HuH-7 (cell line): ENCODE measurements around the gene DKK2.

Source experiments
- DNase-seq: peaks from one replicate; pipeline ENCODE4 v3.0.0; 2011; ENCODE audit warnings: low spot score

Gene DKK2

GRCh38 chr4:107017443-107018343 is 18.4 kb downstream of the DKK2 start:
- no peak for DNase-seq

- no peak for DNase-seq
Observed at GRCh38 chr4:107011312-107011711, 24.8 kb downstream of the DKK2 start.

GRCh38 chr4:107009196-107009968 is 26.7 kb downstream of the DKK2 start:
- DNase-seq = no peak

- DNase-seq = no peak
Observed at GRCh38 chr4:107008115-107008514, 28.0 kb downstream of the DKK2 start.

- DNase-seq = no peak
Observed at GRCh38 chr4:107006218-107006617, 29.9 kb downstream of the DKK2 start.

GRCh38 chr4:106996490-106996889 is 39.6 kb downstream of the DKK2 start:
- no peak for DNase-seq

- no peak for DNase-seq
Observed at GRCh38 chr4:106993827-106994226, 42.3 kb downstream of the DKK2 start.

GRCh38 chr4:106987311-106987710 is 48.8 kb downstream of the DKK2 start:
- no peak for DNase-seq

- no peak for DNase-seq
Observed at GRCh38 chr4:106986486-106986885, 49.6 kb downstream of the DKK2 start.

GRCh38 chr4:106985830-106986229 is 50.3 kb downstream of the DKK2 start:
- no peak for DNase-seq

GRCh38 chr4:106982711-106983211 is 53.4 kb downstream of the DKK2 start:
- no peak for DNase-seq

GRCh38 chr4:106981431-106981830 is 54.7 kb downstream of the DKK2 start:
- no peak for DNase-seq

GRCh38 chr4:106979476-106979875 is 56.6 kb downstream of the DKK2 start:
- no peak for DNase-seq

GRCh38 chr4:106978046-106978774 is 57.9 kb downstream of the DKK2 start:
- no peak for DNase-seq

GRCh38 chr4:106971636-106972035 is 64.5 kb downstream of the DKK2 start:
- no peak for DNase-seq

- no peak for DNase-seq
Observed at GRCh38 chr4:106967892-106968291, 68.2 kb downstream of the DKK2 start.

- DNase-seq = no peak
Observed at GRCh38 chr4:106953036-106953705, 82.9 kb downstream of the DKK2 start.

- no peak for DNase-seq
Observed at GRCh38 chr4:106951891-106952290, 84.2 kb downstream of the DKK2 start.

GRCh38 chr4:106941841-106942240 is 94.3 kb downstream of the DKK2 start:
- no peak for DNase-seq

GRCh38 chr4:106930522-106930921 is 105.6 kb downstream of the DKK2 start:
- DNase-seq = no peak

- DNase-seq = no peak
Observed at GRCh38 chr4:106929248-106929647, 106.9 kb downstream of the DKK2 start.

GRCh38 chr4:106914223-106914622 is 121.9 kb downstream of the DKK2 start:
- no peak for DNase-seq
